Neuronal stem cell (in vitro differentiated cells): ENCODE data around the gene TMOD2.

Experiments used
- DNase-seq: peaks from one replicate; pipeline ENCODE4 v3.0.0-alpha.2; 2013; ENCODE audit warnings: low spot score
- H2AFZ ChIP-seq: one replicate; pipeline ENCODE4 v1.6.1; 2013; ENCODE audit warnings: mild to moderate bottlenecking, low read length, inconsistent platforms
- H2AK5ac ChIP-seq: 2 replicates; pipeline ENCODE4 v1.6.1; 2013; ENCODE audit warnings: low read depth, mild to moderate bottlenecking, inconsistent platforms, low read length, moderate library complexity, mixed read lengths
- H2BK120ac ChIP-seq: 2 replicates; pipeline ENCODE4 v1.6.1; 2013; ENCODE audit warnings: low read depth, mild to moderate bottlenecking, inconsistent platforms, low read length, moderate library complexity, mixed read lengths
- H2BK12ac ChIP-seq: one replicate; pipeline ENCODE4 v1.6.1; 2013; ENCODE audit warnings: low read length, inconsistent platforms
- H2BK15ac ChIP-seq: 2 replicates; pipeline ENCODE4 v1.6.1; 2013; ENCODE audit warnings: mild to moderate bottlenecking, low read length, inconsistent platforms, mixed read lengths
- H2BK5ac ChIP-seq: one replicate; pipeline ENCODE4 v1.6.1; 2013; ENCODE audit warnings: inconsistent platforms, mild to moderate bottlenecking, low read length, moderate library complexity
- H3K14ac ChIP-seq: one replicate; pipeline ENCODE4 v1.6.1; 2013; ENCODE audit warnings: low read length, inconsistent platforms
- H3K18ac ChIP-seq: 2 replicates; pipeline ENCODE4 v1.6.1; 2013; ENCODE audit warnings: low read length, inconsistent platforms
- H3K23ac ChIP-seq: 2 replicates; pipeline ENCODE4 v1.6.1; 2013; ENCODE audit warnings: low read depth, mild to moderate bottlenecking, mixed read lengths, low read length, inconsistent platforms; ENCODE audit not compliant: poor library complexity
- H3K27ac ChIP-seq: replicated peaks from 3 replicates; pipeline ENCODE4 v1.5.1; 2013; ENCODE audit warnings: low read length, inconsistent platforms
- H3K27me3 ChIP-seq, 3 experiments: 2 replicates each; pipeline ENCODE4 v1.6.1; 2013; ENCODE audit warnings: low read length in 3 of 3, mild to moderate bottlenecking in 2 of 3, inconsistent platforms in 1 of 3, low read depth in 1 of 3, mixed read lengths in 1 of 3, moderate library complexity in 1 of 3; ENCODE audit not compliant: control insufficient read depth in 3 of 3, insufficient read depth in 3 of 3
- H3K36me3 ChIP-seq, 2 donors: replicated peaks in 1 of 2; 2 replicates each; pipeline ENCODE4 v1.6.1; 2013; ENCODE audit warnings: low read length in 2 of 2; ENCODE audit not compliant: control insufficient read depth in 2 of 2, insufficient read depth in 2 of 2
- H3K4ac ChIP-seq: 2 replicates; pipeline ENCODE4 v1.6.1; 2013; ENCODE audit warnings: inconsistent platforms, mild to moderate bottlenecking, low read length, moderate library complexity
- H3K4me1 ChIP-seq, 2 donors: 1 replicate in 1 of 2; 2 replicates in 1 of 2; pipeline ENCODE4 v1.6.1; 2013; ENCODE audit warnings: low read length in 2 of 2, low read depth in 1 of 2; ENCODE audit not compliant: control insufficient read depth in 2 of 2, insufficient read depth in 1 of 2
- H3K4me2 ChIP-seq: one replicate; pipeline ENCODE4 v1.6.1; 2013; ENCODE audit warnings: mild to moderate bottlenecking, low read length, inconsistent platforms; ENCODE audit not compliant: insufficient read depth, poor library complexity, severe bottlenecking
- H3K4me3 ChIP-seq, 2 donors: 2 replicates each; pipeline ENCODE4 v1.5.1; 2013; ENCODE audit warnings: low read length in 2 of 2, mild to moderate bottlenecking in 2 of 2, inconsistent platforms in 1 of 2, moderate library complexity in 1 of 2
- H3K79me1 ChIP-seq: one replicate; pipeline ENCODE4 v1.6.1; 2013; ENCODE audit warnings: low read depth, mild to moderate bottlenecking, inconsistent platforms, low read length, moderate library complexity
- H3K9ac ChIP-seq: one replicate; pipeline ENCODE4 v1.6.1; 2013; ENCODE audit warnings: mild to moderate bottlenecking, low read depth, low read length, inconsistent platforms; ENCODE audit not compliant: poor library complexity
- H3K9me3 ChIP-seq, 2 donors: replicated peaks in 1 of 2; 2 replicates each; pipeline versions ENCODE3 to v1.6.1; 2013; ENCODE audit warnings: low read length in 2 of 2, mild to moderate bottlenecking in 2 of 2, inconsistent platforms in 1 of 2, low read depth in 1 of 2, mixed read lengths in 1 of 2, moderate library complexity in 1 of 2; ENCODE audit not compliant: control insufficient read depth in 2 of 2, insufficient read depth in 1 of 2
- H4K8ac ChIP-seq: one replicate; pipeline ENCODE4 v1.6.1; 2013; ENCODE audit warnings: low read depth, mild to moderate bottlenecking, inconsistent platforms, low read length, moderate library complexity
- H4K91ac ChIP-seq: one replicate; pipeline ENCODE4 v1.6.1; 2013; ENCODE audit warnings: low read length, low read depth, mild to moderate bottlenecking, inconsistent platforms; ENCODE audit not compliant: poor library complexity
- WGBS, 2 donors: extraction: QIAGEN DNeasy Blood & Tissue Kit; methylation state at CpG; one replicate each; pipeline ENCODE4 v1.1.7; 2013; ENCODE audit warnings: missing lambda C conversion rate in 2 of 2, mixed read lengths in 1 of 2; ENCODE audit not compliant: insufficient read length in 2 of 2, insufficient replicate concordance in 1 of 2; ENCODE audit errors: extremely low coverage in 2 of 2; 5-methylcytosine and 5-hydroxymethylcytosine counted together

TMOD2 gene

DNA sequence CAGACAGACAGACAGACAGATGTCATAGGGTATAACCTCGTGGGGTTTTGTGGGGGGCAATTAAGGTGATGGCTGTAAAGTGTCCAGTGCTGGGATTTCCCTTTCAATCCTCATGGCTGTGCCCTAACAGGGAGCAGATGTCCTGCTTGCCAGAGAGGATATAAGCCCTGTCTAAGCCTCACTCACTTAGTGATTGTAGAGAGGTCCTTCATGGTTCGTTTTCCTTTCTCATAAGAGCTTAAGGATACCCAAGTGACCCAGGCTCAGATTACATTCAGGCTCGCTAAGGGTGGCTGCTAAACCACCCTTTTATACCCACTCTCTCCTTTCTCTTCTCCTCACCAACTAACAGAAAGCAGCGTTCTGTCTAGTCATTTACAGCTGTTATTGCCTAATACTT, 33.2 kb upstream of the TMOD2 start:
- H3K14ac ChIP-seq = no peak overlapping the region
- H2BK120ac ChIP-seq = no peak overlapping the region
- H4K91ac ChIP-seq = no peak overlapping the region
- WGBS, 2 donors = no CpG with 5 or more reads among the region's 4 CpGs
- no peak overlapping the region for H3K4ac ChIP-seq
- no peak overlapping the region for H2BK12ac ChIP-seq
- peaks cover 3 to 13% of the 10 kb centered on the region in 2 donors for H3K4me1 ChIP-seq
- H4K8ac ChIP-seq = no peak overlapping the region
- H3K18ac ChIP-seq = no peak overlapping the region
- no peak overlapping the region for H3K9ac ChIP-seq
- no peaks in the 10 kb centered on the region for H3K9me3 ChIP-seq
- H2AFZ ChIP-seq = no peak overlapping the region
- no peak overlapping the region for H3K27ac ChIP-seq
- no peaks in the 10 kb centered on the region for H3K27me3 ChIP-seq
- H3K79me1 ChIP-seq = no peaks in the 10 kb centered on the region
- H2AK5ac ChIP-seq = no peak overlapping the region
- no peak for DNase-seq
- no peak overlapping the region for H3K4me2 ChIP-seq
- H3K36me3 ChIP-seq = no peaks in the 10 kb centered on the region
- no peak overlapping the region for H3K23ac ChIP-seq
- no peak overlapping the region for H3K4me3 ChIP-seq
- H2BK5ac ChIP-seq = no peak overlapping the region
- no peak overlapping the region for H2BK15ac ChIP-seq

DNA sequence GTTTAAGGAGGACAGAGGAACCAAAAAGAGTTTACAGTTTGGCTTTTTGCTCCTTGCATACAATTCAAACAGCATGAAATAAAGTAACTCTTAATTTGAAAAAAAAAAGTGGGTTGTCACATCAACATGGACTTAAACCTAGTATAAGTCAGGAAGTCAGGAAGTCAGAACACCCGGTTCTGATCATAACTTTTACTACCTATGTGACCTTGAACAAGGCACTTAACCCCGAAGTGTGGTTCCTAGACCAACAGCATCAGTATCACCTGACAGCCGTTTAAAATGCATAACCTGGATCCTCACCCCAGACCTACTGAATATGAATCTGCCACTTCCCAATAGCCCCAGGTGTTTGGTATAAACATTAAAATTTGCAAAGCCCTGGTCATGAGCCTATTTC, 32.7 kb upstream of the TMOD2 start:
- WGBS, 2 donors = no CpG with 5 or more reads among the region's 3 CpGs
- Histone ChIP-seq H3K79me1 (no peaks in the 10 kb centered on the region), H3K4me2 (no peak overlapping the region), H3K9me3 (no peaks in the 10 kb centered on the region), H4K8ac (no peak overlapping the region), H2BK120ac (no peak overlapping the region), H3K27me3 (no peaks in the 10 kb centered on the region), H2AK5ac (no peak overlapping the region), H3K18ac (no peak overlapping the region), H3K14ac (no peak overlapping the region), H2AFZ (no peak overlapping the region), H3K9ac (no peak overlapping the region), H2BK12ac (no peak overlapping the region), H3K27ac (no peak overlapping the region), H3K4me3 (no peak overlapping the region), H3K4me1 (peaks cover 3 to 13% of the 10 kb centered on the region in 2 donors), H2BK5ac (no peak overlapping the region), H3K4ac (no peak overlapping the region), H4K91ac (no peak overlapping the region), H2BK15ac (no peak overlapping the region), H3K23ac (no peak overlapping the region), H3K36me3 (no peaks in the 10 kb centered on the region)
- DNase-seq = no peak

DNA sequence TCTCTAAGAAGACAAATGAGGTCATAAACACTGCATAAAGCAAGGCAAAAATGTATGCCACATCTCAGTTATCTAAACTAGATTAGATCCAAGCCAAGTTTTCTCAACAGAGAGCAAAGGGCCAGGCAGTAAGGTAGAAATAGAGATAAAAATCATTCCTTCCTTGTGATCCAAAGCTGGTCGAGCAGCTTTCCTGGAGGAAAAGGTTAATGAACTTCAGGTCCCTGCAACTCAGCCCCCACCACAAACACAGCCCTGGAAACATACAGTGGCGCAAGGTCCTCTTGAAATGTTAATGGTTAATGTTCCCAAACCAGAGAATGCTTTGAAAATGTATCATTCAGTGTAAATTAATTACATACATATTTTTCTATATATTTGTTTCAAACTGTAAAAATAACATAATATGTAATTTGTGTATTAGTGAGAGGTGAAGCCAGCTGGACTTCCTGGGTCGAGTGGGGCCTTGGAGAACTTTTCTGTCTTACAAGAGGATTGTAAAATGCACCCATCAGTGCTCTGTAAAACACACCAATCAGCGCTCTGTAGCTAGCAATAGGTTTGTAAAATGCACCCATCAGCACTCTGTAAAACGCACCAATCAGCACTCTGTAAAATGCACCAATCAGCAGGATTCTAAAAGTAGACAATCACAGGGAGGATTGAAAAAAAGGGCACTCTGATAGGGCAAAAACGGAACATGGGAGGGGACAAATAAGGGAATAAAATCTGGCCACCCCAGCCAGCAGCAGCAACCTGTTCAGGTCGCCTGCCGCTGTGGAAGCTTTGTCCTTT, 31.0 kb upstream of the TMOD2 start:
- no CpG with 5 or more reads among the region's 8 CpGs for WGBS, 2 donors
- Histone ChIP-seq H3K23ac (no peak overlapping the region), H3K79me1 (no peaks in the 10 kb centered on the region), H3K9me3 (no peaks in the 10 kb centered on the region), H3K4ac (no peak overlapping the region), H3K4me2 (no peak overlapping the region), H3K36me3 (no peaks in the 10 kb centered on the region), H3K14ac (no peak overlapping the region), H3K9ac (no peak overlapping the region), H2BK120ac (no peak overlapping the region), H2BK12ac (no peak overlapping the region), H3K27me3 (no peaks in the 10 kb centered on the region), H3K27ac (no peak overlapping the region), H2BK15ac (no peak overlapping the region), H2AK5ac (no peak overlapping the region), H2AFZ (no peak overlapping the region), H3K4me1 (peaks cover 0 to 10% of the 10 kb centered on the region in 2 donors), H4K91ac (no peak overlapping the region), H3K18ac (no peak overlapping the region), H4K8ac (no peak overlapping the region), H3K4me3 (no peak overlapping the region), H2BK5ac (no peak overlapping the region)
- DNase-seq = no peak

DNA sequence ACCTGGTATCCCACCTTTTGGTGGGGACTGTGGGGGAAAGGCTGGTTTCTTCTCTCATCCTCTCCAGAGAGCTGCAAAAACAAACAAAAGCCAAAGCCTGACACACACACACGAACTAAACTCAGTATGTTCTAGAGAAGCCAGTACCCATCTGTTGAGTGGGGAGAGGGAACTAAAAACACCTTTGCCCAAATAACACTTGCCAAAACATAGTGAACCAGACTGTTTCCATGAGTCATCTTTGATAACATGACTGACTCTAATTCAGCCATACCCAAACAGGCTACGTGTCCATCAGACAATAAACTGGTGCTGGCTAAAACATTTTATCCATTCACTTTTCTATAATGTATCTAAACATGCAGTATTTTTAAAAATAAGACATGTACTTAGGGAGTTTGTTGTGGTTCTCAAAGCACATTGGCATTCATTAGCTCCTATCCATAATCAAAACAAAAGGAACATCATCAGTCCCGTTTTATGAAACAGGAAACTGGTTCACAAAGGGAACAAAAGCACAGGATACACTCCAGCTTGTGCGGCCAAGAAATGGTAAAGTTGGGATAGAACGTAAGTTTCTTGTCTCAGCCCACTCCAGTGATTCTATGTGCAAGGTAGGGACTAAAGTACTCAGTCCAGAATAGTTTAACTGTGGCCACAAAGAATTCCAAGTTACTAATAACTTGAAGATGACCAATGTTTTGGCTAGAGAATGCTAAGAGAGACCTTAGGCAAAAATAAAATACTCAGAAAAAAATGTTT, 30.0 kb upstream of the TMOD2 start:
- Histone ChIP-seq H2AK5ac (no peak overlapping the region), H3K4ac (no peak overlapping the region), H3K23ac (no peak overlapping the region), H2AFZ (peak overlapping the region; percentile 8), H3K36me3 (no peaks in the 10 kb centered on the region), H4K8ac (no peak overlapping the region), H3K4me1 (peaks cover 0 to 15% of the 10 kb centered on the region in 2 donors), H3K4me2 (no peak overlapping the region), H3K18ac (no peak overlapping the region), H3K9me3 (no peaks in the 10 kb centered on the region), H2BK12ac (no peak overlapping the region), H3K27ac (no peak overlapping the region), H2BK120ac (no peak overlapping the region), H3K27me3 (no peaks in the 10 kb centered on the region), H2BK5ac (no peak overlapping the region), H3K9ac (no peak overlapping the region), H3K79me1 (no peaks in the 10 kb centered on the region), H2BK15ac (no peak overlapping the region), H3K14ac (no peak overlapping the region), H3K4me3 (no peak overlapping the region), H4K91ac (no peak overlapping the region)
- no CpG with 5 or more reads among the region's 5 CpGs for WGBS, 2 donors
- no peak for DNase-seq
